T-helper 9 cell (primary cell): ENCODE results near the gene S100A16.
"Not testable (repeated sequence)": the region's sequence is repeated elsewhere in the genome, so short reads cannot be mapped to it uniquely, and the experiment has no call there.

ENCODE experiments used
- DNase-seq: peaks from one replicate; pipeline ENCODE4 v3.0.0-alpha.2; 2020

Gene S100A16

DNA sequence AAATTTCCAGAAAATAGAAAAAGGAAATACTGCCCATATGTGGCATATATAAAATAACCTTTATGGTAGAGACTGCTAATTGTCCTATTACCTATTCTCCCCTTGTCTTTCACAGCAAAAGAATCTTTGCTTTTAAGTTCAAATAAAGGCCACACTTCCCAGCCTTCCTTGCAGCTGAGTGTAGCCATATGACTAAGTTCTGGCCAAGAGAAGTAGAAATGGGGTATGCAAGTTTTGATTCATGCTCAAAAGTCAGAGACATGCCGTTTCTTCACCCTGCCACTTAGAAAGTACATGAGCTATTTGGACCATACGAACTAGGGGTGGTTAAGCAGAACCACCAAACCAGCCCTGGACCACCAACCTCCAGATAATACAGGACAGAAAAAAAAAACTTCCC is 29.0 kb downstream of the S100A16 start:
- no peak for DNase-seq

- DNase-seq, result not testable (repeated sequence)
These were observed 29.4 kb downstream of the S100A16 start for GRCh38 chr1:153583514-153583913.

DNA sequence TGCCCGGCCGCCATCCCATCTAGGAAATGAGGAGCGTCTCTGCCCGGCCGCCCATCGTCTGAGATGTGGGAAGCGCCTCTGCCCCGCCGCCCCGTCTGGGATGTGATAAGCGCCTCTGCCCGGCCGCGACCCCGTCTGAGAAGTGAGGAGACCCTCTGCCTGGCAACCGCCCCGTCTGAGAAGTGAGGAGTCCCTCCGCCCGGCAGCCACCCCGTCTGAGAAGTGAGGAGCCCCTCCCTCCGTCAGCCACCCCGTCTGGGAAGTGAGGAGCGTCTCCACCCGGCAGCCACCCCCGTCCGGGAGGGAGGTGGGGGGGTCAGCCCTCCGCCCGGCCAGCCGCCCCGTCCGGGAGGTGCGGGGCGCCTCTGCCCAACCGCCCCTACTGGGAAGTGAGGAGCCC is 30.1 kb downstream of the S100A16 start:
- not testable (repeated sequence) for DNase-seq

GRCh38 chr1:153578936-153579335 is 34.0 kb downstream of the S100A16 start:
- no peak for DNase-seq

GRCh38 chr1:153578490-153578889 is 34.4 kb downstream of the S100A16 start:
- no peak for DNase-seq

DNA sequence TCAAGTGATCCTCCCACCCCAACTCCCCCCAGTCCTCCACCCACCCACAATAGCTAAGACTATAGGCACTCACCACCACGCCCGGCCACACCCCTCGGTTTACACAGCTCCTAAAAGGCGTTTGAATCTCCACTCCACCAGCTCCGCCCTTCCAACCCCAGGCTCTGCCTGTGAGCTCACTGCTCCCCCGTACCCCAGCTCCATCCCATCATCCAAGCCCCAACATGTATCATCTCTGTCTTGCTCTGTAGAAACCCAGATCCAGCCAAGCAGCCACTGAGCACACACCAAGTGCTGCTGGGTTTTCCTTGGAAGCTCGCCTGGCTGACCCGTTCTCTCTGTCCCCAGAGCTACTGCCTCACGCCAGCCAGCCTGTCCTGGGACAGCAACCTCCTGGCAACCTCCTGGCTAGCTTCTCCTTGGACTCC is 35.3 kb downstream of the S100A16 start:
- DNase-seq, result no peak

DNA sequence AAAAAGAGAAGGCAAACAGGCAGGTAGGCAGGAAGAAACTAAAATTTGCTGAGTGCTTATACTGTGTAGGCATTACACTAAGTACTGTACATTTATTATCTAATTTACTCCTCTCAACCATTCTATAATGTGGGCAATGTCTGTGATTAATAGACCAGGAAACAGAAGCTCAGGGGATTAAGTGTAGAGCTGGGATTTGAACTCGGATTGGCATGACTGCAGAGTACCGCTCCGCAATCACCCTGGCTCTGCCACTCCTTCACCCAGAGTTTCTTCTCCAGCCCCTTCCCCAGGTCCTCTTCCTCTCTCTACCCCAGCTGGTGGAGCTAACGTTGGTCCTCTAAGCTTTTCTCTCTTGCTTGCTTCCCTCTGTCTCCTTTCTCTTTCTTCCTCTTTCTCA is 35.8 kb downstream of the S100A16 start:
- DNase-seq, result no peak

DNA sequence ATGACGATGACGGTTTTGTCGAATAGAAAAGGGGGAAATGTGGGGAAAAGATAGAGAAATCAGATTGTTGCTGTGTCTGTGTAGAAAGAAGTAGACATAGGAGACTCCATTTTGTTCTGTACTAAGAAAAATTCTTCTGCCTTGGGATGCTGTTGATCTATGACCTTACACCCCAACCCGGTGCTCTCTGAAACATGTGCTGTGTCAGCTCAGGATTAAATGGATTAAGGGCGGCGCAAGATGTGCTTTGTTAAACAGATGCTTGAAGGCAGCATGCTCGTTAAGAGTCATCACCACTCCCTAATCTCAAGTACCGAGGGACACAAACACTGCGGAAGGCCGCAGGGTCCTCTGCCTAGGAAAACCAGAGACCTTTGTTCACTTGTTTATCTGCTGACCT is 37.4 kb downstream of the S100A16 start:
- not testable (repeated sequence) for DNase-seq

DNA sequence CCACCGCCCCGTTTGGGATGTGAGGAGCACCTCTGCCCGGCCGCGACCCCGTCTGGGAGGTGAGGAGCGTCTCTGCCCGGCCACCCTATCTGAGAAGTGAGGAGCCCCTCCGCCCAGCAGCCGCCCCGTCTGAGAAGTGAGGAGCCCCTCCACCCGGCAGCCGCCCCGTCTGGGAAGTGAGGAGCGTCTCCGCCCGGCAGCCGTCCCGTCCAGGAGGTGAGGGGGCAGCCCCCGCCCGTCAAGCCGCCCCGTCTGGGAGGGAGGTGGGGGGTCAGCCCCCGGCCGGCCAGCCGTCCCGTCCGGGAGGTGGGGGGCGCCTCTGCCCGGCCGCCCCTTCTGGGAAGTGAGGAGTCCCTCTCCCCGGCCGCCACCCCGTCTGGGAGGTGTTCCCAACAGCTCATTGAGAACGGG is 37.9 kb downstream of the S100A16 start:
- not testable (repeated sequence) for DNase-seq

GRCh38 chr1:153573351-153573750 is 39.6 kb downstream of the S100A16 start:
- no peak for DNase-seq

GRCh38 chr1:153572569-153573015 is 40.3 kb downstream of the S100A16 start:
- DNase-seq, result no peak

GRCh38 chr1:153571706-153572105 is 41.2 kb downstream of the S100A16 start:
- DNase-seq, result no peak

GRCh38 chr1:153570874-153571273 is 42.1 kb downstream of the S100A16 start:
- DNase-seq, result no peak

- DNase-seq, result no peak
These were observed 43.5 kb downstream of the S100A16 start for GRCh38 chr1:153569465-153569864.

DNA sequence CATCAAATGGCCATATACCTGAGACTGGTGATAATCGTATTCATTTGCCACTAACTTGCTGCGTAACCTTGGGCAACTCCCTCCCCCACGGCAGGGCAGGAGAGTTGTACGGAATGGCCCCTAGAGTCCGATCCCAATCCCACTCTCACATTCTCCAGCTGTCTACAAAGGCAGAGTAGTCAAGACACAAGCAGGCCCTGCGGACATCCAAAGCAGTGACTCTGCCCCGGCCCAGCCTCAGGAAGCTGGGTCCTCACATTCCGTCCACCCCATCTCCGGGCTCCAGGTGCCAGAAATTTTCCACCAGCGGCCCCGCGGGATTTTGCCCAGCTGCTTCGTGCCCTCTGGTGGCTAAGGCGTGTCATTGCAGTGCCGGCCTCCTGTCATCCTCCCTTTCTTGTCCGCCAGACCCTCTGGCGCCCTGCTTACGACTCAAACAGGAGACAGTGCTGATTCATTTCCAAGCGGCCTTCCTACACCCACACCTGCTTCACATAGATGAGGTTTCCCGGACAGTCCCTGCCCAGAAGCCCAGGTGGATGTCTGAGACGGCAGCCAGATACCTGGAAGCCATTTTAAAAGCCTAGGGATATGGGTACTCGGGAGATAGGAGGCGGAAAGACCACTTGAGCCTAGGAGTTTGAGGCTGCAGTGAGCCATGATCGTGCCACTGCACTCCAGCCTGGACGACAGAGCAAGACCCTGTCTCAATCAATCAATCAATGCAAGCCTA is 44.4 kb downstream of the S100A16 start:
- peak; percentile 77 for DNase-seq

GRCh38 chr1:153567621-153568366 is 45.1 kb downstream of the S100A16 start:
- DNase-seq, result no peak

DNA sequence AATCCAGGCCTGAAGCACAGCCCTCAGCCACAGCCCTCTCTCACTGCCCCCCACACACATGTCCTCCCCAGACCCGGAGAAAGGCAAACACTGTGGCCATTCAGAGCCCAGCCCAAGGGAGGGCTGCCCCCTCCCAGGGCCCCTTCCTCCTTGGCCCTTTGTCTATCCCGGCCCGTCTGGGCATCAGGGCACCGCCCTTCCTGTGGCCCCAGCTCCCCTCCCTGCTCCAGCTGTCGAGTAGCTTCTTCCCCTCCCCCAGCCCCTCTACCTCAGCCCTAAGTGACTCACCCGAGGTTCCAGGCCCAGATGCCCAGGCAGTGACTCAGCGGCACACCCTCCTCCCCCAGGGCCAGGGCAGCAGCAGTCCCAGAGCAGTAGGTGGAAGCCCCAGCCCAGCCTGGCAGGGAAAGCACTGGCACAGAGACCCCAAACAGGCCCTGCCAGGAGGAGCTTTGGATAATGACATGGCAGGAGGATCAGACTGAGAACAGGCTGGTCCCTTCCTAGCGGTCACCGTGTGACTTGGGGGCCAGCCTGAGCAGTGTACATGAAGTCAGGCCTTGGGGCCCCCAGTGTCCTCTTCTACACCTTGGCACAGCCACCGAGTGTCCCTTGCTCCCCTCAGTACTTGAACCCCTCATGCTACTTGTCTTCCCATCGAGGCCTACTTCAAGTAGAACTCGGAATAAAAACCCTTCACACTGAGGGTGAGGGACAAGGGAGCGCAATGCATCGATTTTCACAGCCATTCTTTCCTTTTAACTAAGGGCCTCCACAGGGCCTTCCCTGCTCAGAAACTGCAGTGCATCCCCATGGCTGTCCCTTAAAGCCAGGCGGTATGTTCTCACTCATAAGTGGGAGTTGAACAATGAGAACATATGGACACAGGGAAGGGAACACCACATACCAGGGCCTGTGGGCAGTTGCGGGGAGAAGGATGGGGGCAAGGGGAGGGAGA is 46.2 kb downstream of the S100A16 start:
- DNase-seq, result peak; percentile 67

DNA sequence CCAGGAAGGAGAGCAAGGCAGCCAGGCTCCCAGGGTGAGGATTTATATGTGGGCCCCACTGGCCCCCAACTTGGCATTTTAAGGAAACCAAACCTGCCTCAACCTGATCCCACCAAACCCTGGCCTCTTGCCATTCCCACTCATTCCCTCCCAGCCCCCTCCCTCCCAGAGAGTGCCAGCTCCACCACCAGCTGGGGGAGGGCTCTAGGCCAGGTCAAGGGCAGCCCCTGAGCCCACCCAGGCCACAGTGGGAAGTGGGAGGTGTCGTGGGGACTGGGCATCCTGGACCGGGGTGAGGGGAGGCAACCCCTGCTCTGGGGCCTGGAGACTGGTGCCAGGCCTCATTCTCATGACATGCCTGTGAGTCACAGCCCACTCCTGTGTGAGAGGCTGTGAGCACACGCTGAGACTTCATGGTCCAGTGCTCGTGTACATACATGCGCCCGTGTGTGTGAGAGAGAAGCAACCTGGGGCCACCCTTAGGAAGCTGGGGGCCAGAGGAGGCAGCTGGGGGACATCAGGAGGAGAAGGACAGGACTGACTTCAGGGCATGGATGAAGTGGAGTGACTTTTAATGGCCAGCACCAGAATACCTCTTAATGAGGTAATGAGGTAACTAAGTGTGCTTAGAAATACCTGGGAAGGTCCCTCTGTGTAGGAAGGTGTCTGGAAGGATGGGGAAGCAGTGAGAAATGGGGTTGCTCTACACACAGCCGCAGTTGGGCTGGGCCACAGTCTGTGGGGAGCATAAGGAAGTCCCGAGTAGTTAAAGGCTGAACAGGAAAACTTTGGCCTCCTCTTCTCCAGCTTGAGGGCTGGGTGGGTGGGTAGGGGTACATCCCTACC is 47.2 kb downstream of the S100A16 start, which contains the start of gene S100A2:
Gene S100A2 (minus strand): TSS at position 316 of the 846 bp plus-strand sequence. CDS start 1,967 bp downstream, outside the sequence.
- no peak for DNase-seq

- no peak for DNase-seq
These were observed 48.9 kb downstream of the S100A16 start for GRCh38 chr1:153563991-153564390.

GRCh38 chr1:153563483-153563901 is 49.4 kb downstream of the S100A16 start:
- DNase-seq, result no peak

GRCh38 chr1:153562021-153562420 is 50.9 kb downstream of the S100A16 start:
- not testable (repeated sequence) for DNase-seq
